Stimulated activated CD4-positive, alpha-beta T cell treated with anti-CD3 and anti-CD28 coated beads, Interleukin-12 subunit alpha, Interleukin-12 subunit beta, amount 100 ng/mL, for 4 hours (primary cell): Measurements from ENCODE around the gene ACAP1.
A peak's percentile ranks its signal among the peaks of the same experiment; 100 is the strongest.

Experiments
- DNase-seq: peaks from one replicate; pipeline ENCODE4 v3.0.0-alpha.2; 2020

The ACAP1 gene

DNA sequence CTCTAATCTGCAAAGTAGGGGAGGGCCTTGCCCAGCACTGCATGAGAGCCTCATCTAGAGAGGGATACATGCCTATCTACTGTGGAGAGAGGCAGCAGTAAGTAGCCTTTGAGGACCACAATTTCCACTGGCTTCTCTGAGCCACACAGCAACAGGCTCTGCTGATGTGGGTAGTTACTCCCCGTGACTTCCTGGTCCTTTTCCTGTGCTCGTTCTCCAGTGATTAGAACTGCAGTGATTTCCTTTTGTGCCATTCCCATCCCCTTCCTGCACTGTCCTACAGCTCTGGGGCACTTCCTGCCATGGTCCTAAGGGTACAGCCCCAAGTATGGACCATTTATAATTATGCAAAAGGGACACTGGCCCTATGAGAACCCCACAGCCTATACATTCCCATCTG lies 55.0 kb downstream of the ACAP1 start:
- no peak for DNase-seq

DNA sequence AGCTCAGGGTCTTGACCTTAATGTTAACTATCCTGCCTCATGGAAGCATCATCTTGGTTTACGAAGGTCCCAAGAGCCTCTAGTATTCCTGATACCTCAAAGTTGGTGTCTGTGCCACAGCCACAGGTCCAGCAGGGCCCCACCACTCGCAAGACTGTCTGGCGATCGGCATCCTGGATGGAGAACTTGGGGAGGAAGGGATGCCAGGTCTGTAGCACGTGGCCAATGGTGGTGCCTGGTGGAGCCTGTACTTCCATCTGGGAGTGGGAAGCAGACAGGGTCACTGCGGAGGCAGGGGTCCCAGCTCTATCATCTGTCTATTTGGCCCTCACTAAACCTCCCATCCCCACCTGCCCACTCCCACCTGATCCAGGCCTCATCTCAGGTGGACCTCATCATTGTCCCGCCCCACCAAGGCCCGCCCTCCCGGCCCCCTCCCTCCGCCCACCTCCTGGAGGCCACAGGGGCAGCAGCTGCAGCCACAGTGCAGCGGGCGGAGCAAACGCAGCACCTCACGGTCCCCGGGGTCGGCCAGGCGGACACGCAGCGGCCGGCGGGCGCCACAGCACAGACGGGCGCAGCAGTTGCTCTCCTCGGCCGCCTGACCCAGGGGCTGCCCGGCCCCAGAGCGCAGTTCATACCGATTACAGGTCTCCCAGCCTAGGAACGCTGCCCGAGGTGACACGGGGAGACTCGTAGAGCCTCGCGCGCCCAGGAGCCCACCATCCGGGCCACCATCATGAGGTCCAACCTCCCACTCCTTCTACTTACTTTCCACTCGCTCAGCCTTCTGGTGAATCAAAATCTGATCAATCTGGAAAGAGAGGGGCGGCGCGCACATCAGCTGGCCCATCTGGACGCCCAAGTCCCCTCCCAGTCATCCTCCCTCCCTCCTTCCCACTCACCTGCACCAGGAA lies 56.6 kb downstream of the ACAP1 start:
- DNase-seq: no peak

DNA sequence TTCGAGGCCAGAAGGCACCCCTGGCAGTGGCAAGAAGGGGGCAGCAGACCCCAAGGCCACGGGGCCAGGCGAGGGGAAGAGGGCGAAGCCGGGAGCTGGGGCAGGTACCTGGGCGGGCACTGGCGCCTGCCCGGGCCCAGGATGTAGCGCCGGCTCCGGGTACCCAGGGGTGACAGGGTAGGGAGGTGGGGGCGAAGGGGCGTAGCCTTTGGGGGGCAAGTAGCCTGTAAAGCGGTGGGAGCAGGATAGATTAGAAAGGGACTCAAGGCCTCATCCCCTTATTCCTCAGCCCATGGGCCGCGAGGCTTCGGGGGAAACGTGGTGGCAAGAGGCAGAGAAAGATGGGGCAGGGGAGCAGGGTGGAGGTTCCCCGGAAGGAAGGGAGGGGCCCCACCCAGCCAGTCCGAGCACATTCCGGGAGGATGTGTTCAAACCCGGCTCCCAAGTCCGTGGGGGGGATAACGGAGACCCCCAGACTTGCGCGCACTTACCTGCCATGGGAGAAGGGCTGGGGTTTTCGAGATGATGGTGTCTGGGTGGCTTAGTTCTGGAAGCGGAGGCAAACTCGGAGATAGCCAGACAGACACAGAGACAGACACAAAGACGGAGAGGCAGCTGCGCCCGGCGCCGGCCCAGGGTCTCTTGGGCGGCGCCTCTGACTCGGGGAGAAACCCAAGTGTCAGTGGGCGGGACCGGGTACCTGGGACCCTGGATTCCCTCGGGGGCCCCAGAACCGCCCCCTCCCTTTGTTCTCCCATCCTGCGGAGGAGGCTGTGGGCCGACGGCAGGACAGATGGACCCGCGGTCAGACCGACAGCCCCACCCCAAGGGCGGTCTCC lies 57.5 kb downstream of the ACAP1 start:
- DNase-seq: peak; percentile 60

DNA sequence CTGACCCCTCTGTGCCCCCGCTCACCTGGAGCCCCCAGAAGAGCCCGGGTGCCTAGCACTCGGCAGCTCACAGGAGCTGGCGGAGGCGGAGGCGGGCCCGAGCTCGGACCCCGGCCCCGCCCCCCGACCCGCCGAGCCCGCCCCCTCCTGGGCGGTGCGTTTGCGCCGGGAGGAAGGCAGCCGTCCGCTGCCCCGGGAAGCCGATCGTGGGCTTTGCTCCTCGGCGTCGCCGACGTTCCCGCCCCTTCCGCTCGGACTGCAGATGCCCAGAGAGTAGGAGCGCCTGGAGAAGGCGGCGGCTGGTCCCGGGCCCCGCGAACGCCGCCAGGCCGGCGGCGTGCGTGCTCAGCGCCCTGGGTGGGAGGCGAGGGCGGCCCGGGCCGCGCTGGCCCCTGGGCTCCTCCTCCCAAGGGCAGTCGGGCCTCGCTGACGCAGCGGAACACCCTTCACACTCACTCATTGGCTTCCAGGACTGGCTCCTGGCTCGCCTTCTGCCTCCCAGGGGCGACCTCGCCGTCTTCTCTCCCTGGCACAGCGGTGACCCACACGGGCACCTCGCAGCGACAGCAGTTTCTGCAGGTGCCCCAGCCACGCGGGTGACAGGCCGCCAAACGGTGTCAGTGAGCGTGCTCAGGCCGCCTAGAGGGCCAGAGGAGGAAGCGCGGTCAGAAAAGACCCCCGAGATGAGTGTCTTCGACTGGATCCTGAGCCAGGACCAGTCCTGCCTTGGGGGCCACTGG lies 58.3 kb downstream of the ACAP1 start, which contains the start of gene PLSCR3:
Gene PLSCR3 (minus strand): TSS at position 74 of the 740 bp plus-strand sequence. CDS start 415 bp downstream, outside the sequence.
- peak; percentile 85 for DNase-seq

DNA sequence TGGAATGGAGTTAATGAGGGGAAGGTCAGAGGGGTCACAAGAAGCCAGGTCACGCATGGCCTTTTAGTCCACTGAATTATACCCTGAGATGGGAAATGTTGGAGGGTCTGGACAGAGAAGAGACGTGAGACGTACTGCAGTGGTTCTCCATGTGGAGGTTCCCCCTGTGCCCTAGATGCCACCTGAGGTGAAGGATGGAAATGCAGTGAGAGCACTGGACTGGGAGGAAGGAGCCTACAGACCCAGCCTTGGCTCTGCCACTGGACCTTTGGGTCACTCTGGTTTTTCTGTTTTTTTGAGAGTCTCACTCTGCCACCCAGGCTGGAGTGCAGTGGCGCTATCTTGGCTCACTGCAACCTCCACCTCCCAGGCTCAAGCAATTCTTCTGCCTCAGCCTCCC lies 59.8 kb downstream of the ACAP1 start:
- no peak for DNase-seq

DNA sequence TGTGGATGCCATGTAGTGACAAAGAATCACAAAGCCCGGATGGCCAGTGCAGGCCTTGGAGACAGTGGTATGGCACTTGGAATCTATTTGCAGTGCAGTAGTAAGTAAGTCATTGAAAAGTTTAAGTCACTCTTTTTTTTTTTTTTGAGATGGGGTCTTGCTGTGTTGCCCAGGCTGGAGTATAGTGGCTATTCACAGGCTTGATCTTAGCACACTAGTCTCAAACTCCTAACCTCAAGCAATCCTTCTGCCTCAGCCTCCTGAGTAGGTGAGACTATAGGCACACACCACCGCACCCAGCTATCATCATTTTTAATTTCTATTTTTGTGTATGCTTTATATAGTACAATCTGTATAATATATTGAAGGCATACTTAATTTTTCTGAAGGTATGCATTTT lies 62.3 kb downstream of the ACAP1 start:
- no peak for DNase-seq
